Neural cell (in vitro differentiated cells): Measurements from ENCODE around the gene NEURL2. TPM values are rescaled to one million over a fixed set of nuclear protein-coding genes. Genes with fewer than 3 reads are reported as not detected.

ENCODE experiments used
- H2AFZ ChIP-seq: fragments of 200-600, 300-800 bp; sonication (generic), shearing (Covaris generic); 2 replicates; pipeline ENCODE4 v1.6.0; 2014; ENCODE audit warnings: low read depth, mild to moderate bottlenecking, antibody characterized with exemption, low read length, moderate library complexity
- H3F3A ChIP-seq: fragments of 200-600 bp; shearing (Covaris generic); 2 replicates; pipeline ENCODE4 v1.6.1; 2016; ENCODE audit warnings: mild to moderate bottlenecking, moderate library complexity, mixed read lengths, antibody characterized with exemption, low read length; ENCODE audit not compliant: insufficient read depth, poor library complexity, severe bottlenecking
- H3K27ac ChIP-seq: fragments of 200-600, 300-800 bp; sonication (generic), shearing (Covaris generic); 2 replicates; pipeline ENCODE4 v1.5.1; 2014; ENCODE audit warnings: mild to moderate bottlenecking, low read length, moderate library complexity
- H3K27me3 ChIP-seq: fragments of 300-800, 200-600 bp; sonication (generic), shearing (Covaris generic); 2 replicates; pipeline ENCODE4 v1.6.0; 2014; ENCODE audit warnings: mild to moderate bottlenecking, low read depth, low read length, moderate library complexity; ENCODE audit not compliant: insufficient read depth
- H3K36me3 ChIP-seq: fragments of 300-800, 200-600 bp; sonication (generic), shearing (Covaris generic); 2 replicates; pipeline ENCODE4 v1.5.1; 2014; ENCODE audit warnings: mild to moderate bottlenecking, antibody characterized with exemption, low read length, moderate library complexity; ENCODE audit not compliant: insufficient read depth
- H3K4me2 ChIP-seq: fragments of 300-800, 200-600 bp; sonication (generic), shearing (Covaris generic); 2 replicates; pipeline ENCODE4 v1.6.0; 2014; ENCODE audit warnings: mild to moderate bottlenecking, low read length
- H3K4me3 ChIP-seq: fragments of 300-800, 200-600 bp; sonication (generic), shearing (Covaris generic); 2 replicates; pipeline ENCODE4 v1.5.1; 2014; ENCODE audit warnings: mild to moderate bottlenecking, low read length, moderate library complexity
- H3K79me2 ChIP-seq: fragments of 200-600 bp; shearing (Covaris generic); replicated peaks from 2 replicates; pipeline ENCODE4 v1.6.0; 2014; ENCODE audit warnings: mild to moderate bottlenecking, low read length, moderate library complexity; ENCODE audit not compliant: insufficient read depth
- H3K9ac ChIP-seq: fragments of 300-800, 200-600 bp; sonication (generic), shearing (Covaris generic); 2 replicates; pipeline ENCODE4 v1.6.1; 2016; ENCODE audit warnings: mild to moderate bottlenecking, low read length, mixed read lengths
- H3K9me2 ChIP-seq: fragments of 200-600 bp; shearing (Covaris generic); 2 replicates; pipeline ENCODE4 v1.6.1; 2016; ENCODE audit warnings: mild to moderate bottlenecking, low read length, mixed read lengths; ENCODE audit not compliant: insufficient read depth
- H3K9me3 ChIP-seq: fragments of 200-600, 300-800 bp; sonication (generic), shearing (Covaris generic); 2 replicates; pipeline ENCODE4 v1.6.1; 2016; ENCODE audit warnings: mild to moderate bottlenecking, mixed run types, low read length, moderate library complexity, mixed read lengths
- H4K20me1 ChIP-seq: fragments of 200-600 bp; shearing (Covaris generic); 2 replicates; pipeline ENCODE4 v1.6.1; 2016; ENCODE audit warnings: mild to moderate bottlenecking, mixed run types; ENCODE audit not compliant: insufficient read depth
- CTCF ChIP-seq: fragments of 450-650 bp; IDR thresholded peaks from 2 replicates; pipeline ENCODE4 v1.5.1; 2014; ENCODE audit warnings: antibody characterized with exemption, mild to moderate bottlenecking, moderate library complexity; ENCODE audit not compliant: poor library complexity, severe bottlenecking
- EP300 ChIP-seq: fragments of 450-650 bp; conservative IDR thresholded peaks from 2 replicates; pipeline ENCODE4 v1.6.1; 2014; ENCODE audit warnings: antibody characterized with exemption, mild to moderate bottlenecking, moderate library complexity; ENCODE audit not compliant: poor library complexity, severe bottlenecking
- EZH2 ChIP-seq: fragments of 200-600, 300-800 bp; shearing (Covaris generic), sonication (generic); IDR thresholded peaks from 2 replicates; pipeline ENCODE4 v1.6.1; 2014; ENCODE audit warnings: antibody characterized with exemption, low read length, borderline replicate concordance, mild to moderate bottlenecking; ENCODE audit not compliant: insufficient read depth, poor library complexity, severe bottlenecking
- MXI1 ChIP-seq: fragments of 450-650 bp; conservative IDR thresholded peaks from 2 replicates; pipeline ENCODE4 v1.6.1; 2014; ENCODE audit warnings: antibody characterized with exemption, mild to moderate bottlenecking; ENCODE audit not compliant: poor library complexity, severe bottlenecking
- POLR2AphosphoS5 ChIP-seq: IDR thresholded peaks from 2 replicates; pipeline ENCODE4 v1.6.1; 2012
- RAD21 ChIP-seq: fragments of 450-650 bp; conservative IDR thresholded peaks from 2 replicates; pipeline ENCODE4 v1.6.1; 2014; ENCODE audit warnings: antibody characterized with exemption, mild to moderate bottlenecking, moderate library complexity
- REST ChIP-seq: IDR thresholded peaks from 2 replicates; pipeline ENCODE4 v1.6.1; 2012; ENCODE audit warnings: borderline replicate concordance
- SMC3 ChIP-seq: fragments of 450-650 bp; conservative IDR thresholded peaks from 2 replicates; pipeline ENCODE4 v1.6.1; 2014; ENCODE audit warnings: antibody characterized with exemption, mild to moderate bottlenecking, moderate library complexity; ENCODE audit not compliant: poor library complexity
- TAF1 ChIP-seq: IDR thresholded peaks from 2 replicates; pipeline ENCODE4 v1.6.1; 2012; ENCODE audit warnings: low read depth
- polyA plus RNA-seq: library from polyadenylated mRNA; depleted of rRNA; stranded (reverse); fragments of >200 nt; gene quantifications from 2 replicates; pipeline ENCODE4 v1.2.3, GENCODE V29; 2014

The NEURL2 gene
- polyA plus RNA-seq, 1 donor from 2014 or later, result 5.0 TPM

- Histone ChIP-seq H3K4me3 (no peak overlapping the region), H3K79me2 (peaks cover 15% of the 10 kb centered on the region), H3K9me2 (no peaks in the 10 kb centered on the region), H3K27me3 (no peaks in the 10 kb centered on the region), H2AFZ (no peak overlapping the region), H4K20me1 (no peaks in the 10 kb centered on the region), H3K4me2 (no peak overlapping the region), H3K9ac (no peak overlapping the region), H3F3A (no peaks in the 10 kb centered on the region), H3K27ac (no peak overlapping the region), H3K9me3 (no peaks in the 10 kb centered on the region), H3K36me3 (no peaks in the 10 kb centered on the region)
- TF ChIP-seq CTCF (no peak), MXI1 (no peak), SMC3 (no peak), REST (no peak), EP300 (no peak), EZH2 (no peak), RAD21 (no peak), POLR2AphosphoS5 (no peak)
Observed at GRCh38 chr20:45940053-45940452, 49.0 kb upstream of the NEURL2 start.

GRCh38 chr20:45938727-45939438 is 47.9 kb upstream of the NEURL2 start:
- H3F3A ChIP-seq, result no peaks in the 10 kb centered on the region
- H3K27me3 ChIP-seq, result no peaks in the 10 kb centered on the region
- no peak overlapping the region for H3K4me3 ChIP-seq
- no peaks in the 10 kb centered on the region for H3K9me3 ChIP-seq
- H3K4me2 ChIP-seq, result no peak overlapping the region
- H3K9ac ChIP-seq, result no peak overlapping the region
- no peak overlapping the region for H2AFZ ChIP-seq
- H3K27ac ChIP-seq, result no peak overlapping the region
- no peaks in the 10 kb centered on the region for H3K36me3 ChIP-seq
- no peaks in the 10 kb centered on the region for H3K9me2 ChIP-seq
- H3K79me2 ChIP-seq, result peaks cover 15% of the 10 kb centered on the region
- TF ChIP-seq EZH2, result no peak
- no peak for TF ChIP-seq MXI1
- TF ChIP-seq TAF1, result no peak
- TF ChIP-seq POLR2AphosphoS5, result no peak
- TF ChIP-seq RAD21, result no peak
- no peak for TF ChIP-seq SMC3
- no peak for TF ChIP-seq EP300
- no peak for TF ChIP-seq REST
- TF ChIP-seq CTCF, result no peak
- no peaks in the 10 kb centered on the region for H4K20me1 ChIP-seq
